ENCODE data around the gene SNTN.

SNTN gene

GRCh38 chr3:63689285-63689684, 36.8 kb downstream of the SNTN start:
- no peak for DNase-seq (ENCODE audit: low read depth)
- no peak for TF ChIP-seq POLR2A (IDR thresholded peaks at IDR 0.05; ENCODE audit: extremely low read depth, insufficient read length)
- no peak for TF ChIP-seq MYC (IDR thresholded peaks at IDR 0.05; ENCODE audit: low read depth, low read length)
- no peak for TF ChIP-seq MAX (IDR thresholded peaks at IDR 0.05; ENCODE audit: low read depth, low read length)
- TF ChIP-seq CTCF (IDR thresholded peaks at IDR 0.05; ENCODE audit: low read depth, low read length): no peak

GRCh38 chr3:63693351-63693750, 40.9 kb downstream of the SNTN start:
- no peak for DNase-seq (ENCODE audit: low read depth)
- H3K4me3 ChIP-seq (ENCODE audit: low read depth, low read length): no peak overlapping the region
- TF ChIP-seq CTCF (IDR thresholded peaks at IDR 0.05; ENCODE audit: low read depth, low read length) (no peak), MAX (IDR thresholded peaks at IDR 0.05; ENCODE audit: low read depth, low read length) (no peak), POLR2A (IDR thresholded peaks at IDR 0.05; ENCODE audit: extremely low read depth, insufficient read length) (no peak), MYC (IDR thresholded peaks at IDR 0.05; ENCODE audit: low read depth, low read length) (no peak)

More at GRCh38 chr3:63689285-63689684, 36.8 kb downstream of the SNTN start:
- no peak overlapping the region for H3K4me3 ChIP-seq (ENCODE audit: low read depth, low read length)

- no peak overlapping the region for H3K4me3 ChIP-seq (ENCODE audit: low read depth, low read length)
- TF ChIP-seq MAX (IDR thresholded peaks at IDR 0.05; ENCODE audit: low read depth, low read length) (no peak), MYC (IDR thresholded peaks at IDR 0.05; ENCODE audit: low read depth, low read length) (no peak), POLR2A (IDR thresholded peaks at IDR 0.05; ENCODE audit: extremely low read depth, insufficient read length) (no peak), CTCF (IDR thresholded peaks at IDR 0.05; ENCODE audit: low read depth, low read length) (no peak)
- DNase-seq (ENCODE audit: low read depth): no peak
These were observed 52.7 kb downstream of the SNTN start for GRCh38 chr3:63705092-63705645.

GRCh38 chr3:63706321-63707085, 54.0 kb downstream of the SNTN start:
- H3K4me3 ChIP-seq (ENCODE audit: low read depth, low read length): no peak overlapping the region
- no peak for DNase-seq (ENCODE audit: low read depth)
- TF ChIP-seq CTCF (IDR thresholded peaks at IDR 0.05; ENCODE audit: low read depth, low read length): no peak
- TF ChIP-seq MAX (IDR thresholded peaks at IDR 0.05; ENCODE audit: low read depth, low read length): no peak
- TF ChIP-seq MYC (IDR thresholded peaks at IDR 0.05; ENCODE audit: low read depth, low read length): no peak

GRCh38 chr3:63707731-63708130, 55.3 kb downstream of the SNTN start:
- no peak for TF ChIP-seq MYC (IDR thresholded peaks at IDR 0.05; ENCODE audit: low read depth, low read length)
- no peak for TF ChIP-seq CTCF (IDR thresholded peaks at IDR 0.05; ENCODE audit: low read depth, low read length)
- TF ChIP-seq MAX (IDR thresholded peaks at IDR 0.05; ENCODE audit: low read depth, low read length): no peak
- no peak for TF ChIP-seq POLR2A (IDR thresholded peaks at IDR 0.05; ENCODE audit: extremely low read depth, insufficient read length)
- no peak for DNase-seq (ENCODE audit: low read depth)
- H3K4me3 ChIP-seq (ENCODE audit: low read depth, low read length): no peak overlapping the region
